T-cell (primary cell): ENCODE data around the gene BMS1. TPM values are rescaled to one million over a fixed set of nuclear protein-coding genes. Genes with fewer than 3 reads are reported as not detected.
"Not testable (repeated sequence)": the region's sequence is repeated elsewhere in the genome, so short reads cannot be mapped to it uniquely, and the experiment has no call there.

Experiments used
- ATAC-seq, 4 experiments: fragments of 200-7000 bp in 3 of 4; fragments of 150-1000 bp in 1 of 4; cut with Tn5 transposase; replicated peaks in 1 of 4; 1 replicate in 3 of 4; 2 replicates in 1 of 4; pipeline ENCODE4 v1.10.0; 2021; ENCODE audit warnings: moderate library complexity in 3 of 4, mild to moderate bottlenecking in 2 of 4, moderate number of reproducible peaks in 1 of 4
- CTCF ChIA-PET, 2 donors: fragments of 300-600 bp; sonication (Branson Sonifier 250); formaldehyde crosslinking; loops; one replicate each; lab custom pipeline; 2022; ENCODE audit warnings: antibody characterized with exemption in 2 of 2; lab: Charles Lee
- POLR2A ChIA-PET, 2 donors: fragments of 300-600 bp; sonication (Branson Sonifier 250); formaldehyde crosslinking; loops; one replicate each; lab custom pipeline; 2022; ENCODE audit warnings: antibody characterized with exemption in 2 of 2; lab: Charles Lee
- DNase-seq, 35 experiments: peaks; one replicate each; pipeline versions ENCODE4 v3.0.0 to v3.0.0-alpha.2; 2013 to 2023
- H3K27ac ChIP-seq: one replicate; pipeline ENCODE4 v1.5.1; 2013; ENCODE audit warnings: low read length
- H3K27me3 ChIP-seq, 2 experiments: replicated peaks in 1 of 2; 1 replicate in 1 of 2; 2 replicates in 1 of 2; pipeline versions ENCODE4 v1.6.1 to v1.7.0; 2013; ENCODE audit warnings: low read length in 1 of 2, mixed read lengths in 1 of 2; ENCODE audit not compliant: control insufficient read depth in 2 of 2, insufficient read depth in 2 of 2; ENCODE audit errors: extremely low read depth in 1 of 2
- H3K36me3 ChIP-seq, 2 donors: 1 replicate in 1 of 2; 2 replicates in 1 of 2; pipeline versions ENCODE4 v1.6.1 to v1.7.0; 2013; ENCODE audit warnings: low read length in 1 of 2; ENCODE audit not compliant: control insufficient read depth in 2 of 2, insufficient read depth in 1 of 2; ENCODE audit errors: extremely low read depth in 1 of 2
- H3K4me1 ChIP-seq, 2 experiments: 1 replicate in 1 of 2; 2 replicates in 1 of 2; pipeline versions ENCODE4 v1.6.1 to v1.7.0; 2013; ENCODE audit warnings: low read length in 2 of 2, mixed read lengths in 1 of 2; ENCODE audit not compliant: insufficient read depth in 2 of 2, control insufficient read depth in 1 of 2; ENCODE audit errors: extremely low read depth in 1 of 2
- H3K4me3 ChIP-seq, 2 donors: 1 replicate in 1 of 2; 2 replicates in 1 of 2; pipeline versions ENCODE4 v1.5.1 to v1.7.0; 2013; ENCODE audit warnings: mild to moderate bottlenecking in 2 of 2, low read length in 1 of 2, moderate library complexity in 1 of 2; ENCODE audit not compliant: control insufficient read depth in 1 of 2; ENCODE audit errors: extremely low read depth in 1 of 2
- H3K9me3 ChIP-seq: 2 replicates; pipeline ENCODE4 v1.7.0; 2013
- H3K27ac Mint-ChIP-seq, 2 donors: one replicate each; pipeline ENCODE4 v1.8.0; 2020 to 2021; ENCODE audit warnings: mild to moderate bottlenecking in 2 of 2, mixed read lengths in 2 of 2
- H3K27me3 Mint-ChIP-seq, 2 donors: one replicate each; pipeline ENCODE4 v1.8.0; 2021 to 2022; ENCODE audit warnings: mixed read lengths in 2 of 2
- H3K36me3 Mint-ChIP-seq: one replicate; pipeline ENCODE4 v1.8.0; 2021; ENCODE audit warnings: mixed read lengths
- H3K4me1 Mint-ChIP-seq, 3 donors: one replicate each; pipeline ENCODE4 v1.8.0; 2020 to 2022; ENCODE audit warnings: mixed read lengths in 3 of 3, mild to moderate bottlenecking in 1 of 3
- H3K4me3 Mint-ChIP-seq, 3 donors: one replicate each; pipeline ENCODE4 v1.8.0; 2020 to 2022; ENCODE audit warnings: mild to moderate bottlenecking in 3 of 3, mixed read lengths in 3 of 3, moderate library complexity in 3 of 3
- H3K9me3 Mint-ChIP-seq, 3 donors: one replicate each; pipeline ENCODE4 v1.8.0; 2020 to 2022; ENCODE audit warnings: mixed read lengths in 3 of 3
- WGBS: methylation state at CpG from one replicate; pipeline ENCODE4 v1.1.5; 2013; ENCODE audit warnings: missing lambda C conversion rate; ENCODE audit not compliant: insufficient coverage; 5-methylcytosine and 5-hydroxymethylcytosine counted together
- total RNA-seq, 35 experiments: library from RNA in 6 of 35; stranded (reverse) in 6 of 35; fragments of 120-200 nt in 1 of 35; gene quantifications; one replicate each; pipeline versions ENCODE4 v1.2.1 to v1.2.4 and lab custom pipeline; 2013 to 2026

BMS1 gene
- total RNA-seq, 5 donors from 2014 or later (not counting 1 experiment from before 2014, with no cell fraction given): 13.1 to 18.1 (median 16.4) TPM

DNA sequence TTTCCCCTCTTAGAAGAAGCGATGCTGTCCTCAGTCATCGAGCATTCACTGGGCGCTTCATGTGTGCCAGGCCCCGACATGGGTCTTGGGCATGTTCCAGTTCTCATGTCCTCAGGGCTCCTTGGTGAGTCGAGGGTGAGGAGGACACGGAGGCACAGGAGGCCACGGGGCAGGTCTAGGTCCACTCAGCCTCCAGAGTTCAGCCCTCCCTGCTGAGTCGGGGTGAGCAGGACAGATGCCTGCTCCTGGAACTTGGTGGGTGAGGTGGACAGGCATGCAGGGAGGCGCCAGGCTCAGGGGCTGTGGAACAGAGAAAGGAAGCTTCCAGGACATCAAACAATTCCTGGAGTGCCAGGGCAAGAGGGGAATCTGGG is 87.4 kb downstream of the BMS1 start:
- ChIA-PET CTCF (no interaction called here), POLR2A (no interaction called here)
- Mint-ChIP-seq H3K4me3 (no peak overlapping the region), H3K27me3 (peaks cover 16 to 18% of the 10 kb centered on the region in 2 donors), H3K9me3 (no peaks in the 10 kb centered on the region), H3K4me1 (peaks cover 5 to 9% (median 9%) of the 10 kb centered on the region in 3 donors), H3K27ac (no peak overlapping the region), H3K36me3 (no peaks in the 10 kb centered on the region)
- no peaks in the 10 kb centered on the region for H3K9me3 ChIP-seq
- DNase-seq: no peak
- ATAC-seq: no peak
- H3K36me3 ChIP-seq: no peaks in the 10 kb centered on the region
- H3K4me1 ChIP-seq: peaks cover 0 to 9% of the 10 kb centered on the region in 2 experiments
- WGBS: 80% methylated on average over 7 of the region's 9 CpGs
- no peak overlapping the region for H3K27ac ChIP-seq
- no peak overlapping the region for H3K4me3 ChIP-seq
- peaks cover 0 to 22% of the 10 kb centered on the region in 2 experiments for H3K27me3 ChIP-seq

- H3K9me3 Mint-ChIP-seq, POLR2A ChIA-PET: not testable (repeated sequence)
- 92% methylated on average over 12 of the region's 13 CpGs for WGBS
Observed at GRCh38 chr10:42871138-42871641, 88.6 kb downstream of the BMS1 start.

DNA sequence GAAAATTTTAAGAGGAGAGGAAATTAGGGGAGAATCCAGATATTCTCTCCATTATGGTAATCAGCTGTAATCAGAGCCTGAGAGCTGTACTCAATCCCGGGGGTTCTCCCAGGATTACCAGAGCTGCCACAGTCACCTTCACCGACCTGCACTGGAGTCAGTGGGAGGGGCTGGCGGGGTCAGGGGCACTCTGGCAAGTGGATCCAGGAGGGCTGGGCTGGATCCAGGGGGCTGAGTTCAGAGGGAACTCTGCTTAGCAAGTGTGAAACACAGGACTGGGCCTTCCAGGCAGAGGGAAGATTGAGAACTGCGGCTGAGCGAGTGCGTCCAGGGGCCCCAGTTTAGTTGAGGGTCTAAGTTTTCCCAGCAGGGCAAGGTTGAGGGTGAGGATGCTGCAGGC is 89.2 kb downstream of the BMS1 start:
- ChIA-PET CTCF (no interaction called here), POLR2A (no interaction called here)
- Histone ChIP-seq H3K4me1 (peaks cover 0 to under 1% of the 10 kb centered on the region in 2 experiments), H3K27me3 (peaks cover 0 to 9% of the 10 kb centered on the region in 2 experiments), H3K36me3 (no peaks in the 10 kb centered on the region), H3K27ac (no peak overlapping the region), H3K4me3 (no peak overlapping the region), H3K9me3 (no peaks in the 10 kb centered on the region)
- no peak overlapping the region for H3K4me3 Mint-ChIP-seq
- peaks cover 4 to 9% (median 5%) of the 10 kb centered on the region in 3 donors for H3K4me1 Mint-ChIP-seq
- ATAC-seq (no peak), DNase-seq (no peak)
- H3K9me3 Mint-ChIP-seq: no peaks in the 10 kb centered on the region
- H3K36me3 Mint-ChIP-seq: no peaks in the 10 kb centered on the region
- H3K27ac Mint-ChIP-seq: no peak overlapping the region
- WGBS: 71% methylated on average over 3 of the region's 6 CpGs
- H3K27me3 Mint-ChIP-seq: peaks cover 9 to 10% of the 10 kb centered on the region in 2 donors

More at GRCh38 chr10:42871138-42871641, 88.6 kb downstream of the BMS1 start:
- H3K36me3 Mint-ChIP-seq, H3K4me1 ChIP-seq, CTCF ChIA-PET, DNase-seq, H3K27ac ChIP-seq, H3K4me3 ChIP-seq, H3K9me3 ChIP-seq, ATAC-seq, H3K27ac Mint-ChIP-seq, H3K36me3 ChIP-seq, H3K4me3 Mint-ChIP-seq, H3K4me1 Mint-ChIP-seq: not testable (repeated sequence)
- peaks cover 9 to 10% of the 10 kb centered on the region in 2 donors for H3K27me3 Mint-ChIP-seq
- H3K27me3 ChIP-seq: peaks cover 0 to 15% of the 10 kb centered on the region in 2 experiments

DNA sequence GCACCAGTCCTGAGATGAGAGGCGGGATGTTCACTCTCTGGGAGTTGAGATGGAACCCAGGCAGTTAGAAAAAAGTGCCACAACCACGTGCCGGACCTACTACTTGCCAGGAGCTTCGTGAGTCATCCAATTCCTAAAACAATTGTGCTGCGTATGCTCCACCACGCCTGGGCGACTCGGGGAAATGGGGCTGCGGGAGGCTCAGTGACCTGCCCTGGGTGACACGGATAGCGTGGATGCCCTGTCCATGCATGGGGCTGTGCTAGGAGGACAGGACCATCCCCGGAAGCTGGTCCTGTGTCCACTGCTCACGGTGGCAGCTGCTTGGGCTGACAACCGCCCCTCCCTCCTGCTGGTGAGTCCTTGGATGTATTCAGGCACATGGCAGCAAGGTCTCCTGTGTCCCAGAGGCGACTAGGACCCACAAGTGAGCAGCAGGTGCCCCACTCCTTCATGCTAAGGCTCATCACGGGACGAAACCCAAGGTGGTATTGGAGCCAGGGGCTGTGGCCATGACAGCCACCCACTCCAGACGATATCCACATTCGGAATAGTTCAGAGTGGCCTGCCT is 90.4 kb downstream of the BMS1 start:
- peaks cover 0 to 3% of the 10 kb centered on the region in 2 donors for H3K27me3 Mint-ChIP-seq
- no peaks in the 10 kb centered on the region for H3K9me3 Mint-ChIP-seq
- no peaks in the 10 kb centered on the region for H3K4me1 ChIP-seq
- DNase-seq (no peak), ATAC-seq (no peak)
- H3K4me3 Mint-ChIP-seq: no peak overlapping the region
- H3K4me1 Mint-ChIP-seq: no peaks in the 10 kb centered on the region
- no peak overlapping the region for H3K4me3 ChIP-seq
- 86% methylated on average over 18 of the region's 19 CpGs for WGBS
- ChIA-PET POLR2A (no interaction called here), CTCF (no interaction called here)
- H3K36me3 ChIP-seq: no peaks in the 10 kb centered on the region
- no peaks in the 10 kb centered on the region for H3K36me3 Mint-ChIP-seq
- H3K27ac ChIP-seq: no peak overlapping the region
- no peak overlapping the region for H3K27ac Mint-ChIP-seq
- no peaks in the 10 kb centered on the region for H3K9me3 ChIP-seq
- H3K27me3 ChIP-seq: peaks cover 0 to 16% of the 10 kb centered on the region in 2 experiments

- Mint-ChIP-seq H3K27me3 (no peaks in the 10 kb centered on the region), H3K4me1 (no peaks in the 10 kb centered on the region), H3K36me3 (no peaks in the 10 kb centered on the region), H3K9me3 (no peaks in the 10 kb centered on the region), H3K4me3 (no peak overlapping the region), H3K27ac (no peak overlapping the region)
- ATAC-seq: no peak
- Histone ChIP-seq H3K27ac (no peak overlapping the region), H3K4me1 (no peaks in the 10 kb centered on the region), H3K27me3 (peaks cover 0 to 33% of the 10 kb centered on the region in 2 experiments), H3K36me3 (no peaks in the 10 kb centered on the region), H3K4me3 (no peak overlapping the region), H3K9me3 (no peaks in the 10 kb centered on the region)
- CTCF ChIA-PET: no interaction called here
- POLR2A ChIA-PET: no interaction called here
- DNase-seq: no peak
- WGBS: 88% methylated on average over 15 of the region's 15 CpGs
Observed at GRCh38 chr10:42874713-42875387, 92.3 kb downstream of the BMS1 start.

- Histone ChIP-seq H3K9me3 (no peaks in the 10 kb centered on the region), H3K27ac (no peak overlapping the region), H3K4me1 (no peaks in the 10 kb centered on the region), H3K27me3 (peaks cover 0 to 38% of the 10 kb centered on the region in 2 experiments), H3K36me3 (no peaks in the 10 kb centered on the region), H3K4me3 (no peak overlapping the region)
- Mint-ChIP-seq H3K27ac (no peak overlapping the region), H3K4me1 (no peaks in the 10 kb centered on the region), H3K9me3 (no peaks in the 10 kb centered on the region), H3K27me3 (no peaks in the 10 kb centered on the region), H3K36me3 (no peaks in the 10 kb centered on the region), H3K4me3 (no peak overlapping the region)
- ATAC-seq (no peak), DNase-seq (no peak)
- CTCF ChIA-PET: no interaction called here
- WGBS: 55% methylated on average over 4 of the region's 5 CpGs
- POLR2A ChIA-PET: no interaction called here
Observed at GRCh38 chr10:42875388-42875755, 92.8 kb downstream of the BMS1 start.
